GM23248 (cell line): ENCODE results near the gene ETV7. TPM values are rescaled to one million over a fixed set of nuclear protein-coding genes. Genes with fewer than 3 reads are reported as not detected.

Source experiments
- DNase-seq: peaks from one replicate; pipeline ENCODE4 v3.0.0-alpha.2; 2015
- H2AFZ ChIP-seq: fragments of 200-600 bp; sonication (generic); 2 replicates; pipeline ENCODE4 v1.6.1; 2016; ENCODE audit warnings: antibody characterized with exemption
- H3F3A ChIP-seq: fragments of 200-600 bp; sonication (generic); 2 replicates; pipeline ENCODE4 v1.6.1; 2016; ENCODE audit warnings: mild to moderate bottlenecking, antibody characterized with exemption, mixed run types; ENCODE audit not compliant: insufficient read depth
- H3K27ac ChIP-seq: fragments of 200-600 bp; sonication (generic); 2 replicates; pipeline ENCODE4 v1.5.1; 2016; ENCODE audit warnings: mild to moderate bottlenecking
- H3K27me3 ChIP-seq: fragments of 200-600 bp; sonication (generic); replicated peaks from 2 replicates; pipeline ENCODE4 v1.6.1; 2016; ENCODE audit warnings: mild to moderate bottlenecking; ENCODE audit not compliant: insufficient read depth
- H3K36me3 ChIP-seq: fragments of 200-600 bp; sonication (generic); 2 replicates; pipeline ENCODE4 v1.6.1; 2016; ENCODE audit warnings: low read depth, mild to moderate bottlenecking
- H3K4me1 ChIP-seq: fragments of 200-600 bp; sonication (generic); 2 replicates; pipeline ENCODE4 v1.6.1; 2016; ENCODE audit warnings: mild to moderate bottlenecking; ENCODE audit not compliant: insufficient read depth
- H3K4me2 ChIP-seq: fragments of 200-600 bp; sonication (generic); one replicate; pipeline ENCODE4 v1.6.1; 2016; ENCODE audit warnings: mild to moderate bottlenecking; ENCODE audit not compliant: unreplicated experiment
- H3K4me3 ChIP-seq: fragments of 200-600 bp; sonication (generic); 2 replicates; pipeline ENCODE4 v1.5.1; 2016; ENCODE audit warnings: mild to moderate bottlenecking
- H3K79me2 ChIP-seq: fragments of 200-600 bp; sonication (generic); 2 replicates; pipeline ENCODE4 v1.6.1; 2016; ENCODE audit warnings: mild to moderate bottlenecking; ENCODE audit not compliant: insufficient read depth
- H3K9ac ChIP-seq: fragments of 200-600 bp; sonication (generic); 2 replicates; pipeline ENCODE4 v1.6.1; 2016; ENCODE audit warnings: mild to moderate bottlenecking
- H3K9me2 ChIP-seq: fragments of 200-600 bp; sonication (generic); 2 replicates; pipeline ENCODE4 v1.6.1; 2016; ENCODE audit warnings: mixed run types, mild to moderate bottlenecking, moderate library complexity; ENCODE audit not compliant: insufficient read depth
- H3K9me3 ChIP-seq: fragments of 200-600 bp; sonication (generic); one replicate; pipeline ENCODE4 v1.6.1; 2017; ENCODE audit warnings: low read depth
- H4K20me1 ChIP-seq: fragments of 200-600 bp; sonication (generic); 2 replicates; pipeline ENCODE4 v1.6.0; 2016; ENCODE audit not compliant: insufficient read depth
- EZH2 ChIP-seq: fragments of 200-600 bp; sonication (generic); IDR thresholded peaks from 2 replicates; pipeline ENCODE4 v1.6.1; 2018; ENCODE audit warnings: antibody characterized with exemption, mild to moderate bottlenecking; ENCODE audit not compliant: insufficient read depth, poor library complexity, severe bottlenecking
- EZH2phosphoT487 ChIP-seq: fragments of 200-600 bp; sonication (generic); IDR thresholded peaks from 2 replicates; pipeline ENCODE4 v1.6.1; 2018; ENCODE audit warnings: antibody characterized with exemption, moderate library complexity, mild to moderate bottlenecking, low read depth; ENCODE audit not compliant: insufficient read depth
- WGBS, 2 experiments: methylation state at CpG; one replicate each; pipeline ENCODE4 v1.1.6; 2015 to 2017; ENCODE audit warnings: low lambda C conversion rate in 2 of 2, low coverage in 1 of 2; ENCODE audit errors: missing lambda C conversion rate in 2 of 2; 5-methylcytosine and 5-hydroxymethylcytosine counted together
- in situ Hi-C: fragments of 300-500 bp; cut with MboI; formaldehyde crosslinking; loops from 2 replicates; pipeline ENCODE4 v1.15.0; 2020
- polyA plus RNA-seq: library from polyadenylated mRNA; unstranded; fragments of >200 nt; fragmentation: Nextera tagmentation; extraction: Ambion mirVana; gene quantifications from 2 replicates; pipeline ENCODE4 v1.2.1, GENCODE V29; 2016
- total RNA-seq: library from RNA; depleted of rRNA; stranded (reverse); fragments of >200 nt; shearing (Covaris generic); gene quantifications from 2 replicates; pipeline ENCODE4 v1.2.3, GENCODE V29; 2014

ETV7 gene
- total and polyA plus RNA-seq, 2 experiments from 2014 or later = 0.32 to 0.70 TPM

GRCh38 chr6:36328600-36328999 lies 58.9 kb downstream of the ETV7 start:
- H3K9me3 ChIP-seq = no peaks in the 10 kb centered on the region
- H3K79me2 ChIP-seq = no peaks in the 10 kb centered on the region
- H2AFZ ChIP-seq = no peak overlapping the region
- 66 to 73% methylated on average over 7 of the region's 7 CpGs for WGBS, 2 experiments
- H4K20me1 ChIP-seq = no peaks in the 10 kb centered on the region
- no peak overlapping the region for H3K4me3 ChIP-seq
- DNase-seq = no peak
- peaks cover 45% of the 10 kb centered on the region for H3K27me3 ChIP-seq
- no peaks in the 10 kb centered on the region for H3K36me3 ChIP-seq
- no peaks in the 10 kb centered on the region for H3F3A ChIP-seq
- H3K9ac ChIP-seq = no peak overlapping the region
- TF ChIP-seq EZH2phosphoT487 (no peak), EZH2 (no peak)
- H3K4me1 ChIP-seq = no peaks in the 10 kb centered on the region
- H3K9me2 ChIP-seq = no peaks in the 10 kb centered on the region
- no peak overlapping the region for H3K27ac ChIP-seq
- in situ Hi-C loops = no loop called here
- no peak overlapping the region for H3K4me2 ChIP-seq

GRCh38 chr6:36327919-36328236 lies 59.6 kb downstream of the ETV7 start:
- Histone ChIP-seq H2AFZ (no peak overlapping the region), H3K9me3 (no peaks in the 10 kb centered on the region), H3K79me2 (no peaks in the 10 kb centered on the region), H3K4me1 (no peaks in the 10 kb centered on the region), H3K9ac (no peak overlapping the region), H3K36me3 (no peaks in the 10 kb centered on the region), H3K4me2 (no peak overlapping the region), H4K20me1 (no peaks in the 10 kb centered on the region), H3K27ac (no peak overlapping the region), H3K9me2 (no peaks in the 10 kb centered on the region), H3F3A (no peaks in the 10 kb centered on the region), H3K27me3 (peaks cover 38% of the 10 kb centered on the region), H3K4me3 (no peak overlapping the region)
- in situ Hi-C loops = no loop called here
- TF ChIP-seq EZH2phosphoT487 = no peak
- DNase-seq = no peak

- Histone ChIP-seq H3K27ac (no peak overlapping the region), H3K9me3 (no peaks in the 10 kb centered on the region), H3K9ac (no peak overlapping the region), H3K4me3 (no peak overlapping the region), H2AFZ (no peak overlapping the region), H3F3A (no peaks in the 10 kb centered on the region), H3K4me2 (no peak overlapping the region), H3K27me3 (peaks cover 33% of the 10 kb centered on the region), H4K20me1 (no peaks in the 10 kb centered on the region), H3K9me2 (no peaks in the 10 kb centered on the region), H3K79me2 (no peaks in the 10 kb centered on the region), H3K4me1 (no peaks in the 10 kb centered on the region), H3K36me3 (no peaks in the 10 kb centered on the region)
- no peak for DNase-seq
- TF ChIP-seq EZH2phosphoT487 = no peak
- no peak for TF ChIP-seq EZH2
- WGBS, 2 experiments = 45 to 50% methylated on average over 6 of the region's 6 CpGs
- in situ Hi-C loops = no loop called here
These were observed 60.1 kb downstream of the ETV7 start for GRCh38 chr6:36327226-36327918.

GRCh38 chr6:36326356-36326995 lies 61.0 kb downstream of the ETV7 start:
- H3K9ac ChIP-seq = no peak overlapping the region
- WGBS, 2 experiments = 69 to 79% methylated on average over 7 of the region's 7 CpGs
- no peak overlapping the region for H3K27ac ChIP-seq
- no peaks in the 10 kb centered on the region for H4K20me1 ChIP-seq
- DNase-seq = no peak
- H3K27me3 ChIP-seq = peaks cover 27% of the 10 kb centered on the region
- H3K4me3 ChIP-seq = no peak overlapping the region
- H3F3A ChIP-seq = no peaks in the 10 kb centered on the region
- in situ Hi-C loops = no loop called here
- H3K4me2 ChIP-seq = no peak overlapping the region
- H3K9me2 ChIP-seq = no peaks in the 10 kb centered on the region
- no peak for TF ChIP-seq EZH2
- no peak for TF ChIP-seq EZH2phosphoT487
- no peaks in the 10 kb centered on the region for H3K79me2 ChIP-seq
- no peaks in the 10 kb centered on the region for H3K4me1 ChIP-seq
- H2AFZ ChIP-seq = no peak overlapping the region
- no peaks in the 10 kb centered on the region for H3K36me3 ChIP-seq
- no peaks in the 10 kb centered on the region for H3K9me3 ChIP-seq

- Histone ChIP-seq H3K27me3 (peaks cover 21% of the 10 kb centered on the region), H3K4me3 (no peak overlapping the region), H3K9me3 (no peaks in the 10 kb centered on the region), H3K9ac (no peak overlapping the region), H3K4me1 (no peaks in the 10 kb centered on the region), H3K4me2 (no peak overlapping the region), H3F3A (no peaks in the 10 kb centered on the region), H3K36me3 (no peaks in the 10 kb centered on the region), H3K9me2 (no peaks in the 10 kb centered on the region), H4K20me1 (no peaks in the 10 kb centered on the region), H3K27ac (no peak overlapping the region), H3K79me2 (no peaks in the 10 kb centered on the region), H2AFZ (no peak overlapping the region)
- DNase-seq = no peak
- 78 to 89% methylated on average over 4 of the region's 4 CpGs for WGBS, 2 experiments
- in situ Hi-C loops = no loop called here
- TF ChIP-seq EZH2 (no peak), EZH2phosphoT487 (no peak)
These were observed 62.8 kb downstream of the ETV7 start for GRCh38 chr6:36324715-36325114.
